CD4-positive, alpha-beta T cell treated with Interleukin-15 for 1 hour (primary cell): ENCODE data around the gene MEGF6.
A peak's percentile ranks its signal among the peaks of the same experiment; 100 is the strongest.
"Not testable (repeated sequence)": the region's sequence is repeated elsewhere in the genome, so short reads cannot be mapped to it uniquely, and the experiment has no call there.

Source experiments
- DNase-seq: peaks from one replicate; pipeline ENCODE4 v3.0.0-alpha.2; 2020

MEGF6 gene

DNA sequence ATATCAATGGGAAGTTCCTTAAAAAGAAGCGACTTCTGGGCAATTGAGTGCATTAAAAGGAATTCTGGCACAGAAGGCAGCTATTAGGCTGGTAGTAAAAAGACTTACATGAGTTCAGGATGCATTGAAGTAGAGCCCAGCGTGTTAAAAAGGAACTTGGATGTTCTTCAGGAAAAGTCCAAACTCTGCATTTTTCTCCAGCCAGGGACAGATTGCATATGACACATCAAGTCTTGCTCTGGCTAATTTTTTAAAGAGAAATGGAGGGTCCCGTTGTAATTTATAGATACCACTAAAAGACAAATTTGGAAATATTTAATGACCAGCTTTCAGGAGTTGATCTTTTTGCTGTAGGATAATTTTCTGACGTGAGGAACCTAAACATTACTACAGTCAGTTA lies 14.7 kb upstream of the MEGF6 start:
- no peak for DNase-seq

DNA sequence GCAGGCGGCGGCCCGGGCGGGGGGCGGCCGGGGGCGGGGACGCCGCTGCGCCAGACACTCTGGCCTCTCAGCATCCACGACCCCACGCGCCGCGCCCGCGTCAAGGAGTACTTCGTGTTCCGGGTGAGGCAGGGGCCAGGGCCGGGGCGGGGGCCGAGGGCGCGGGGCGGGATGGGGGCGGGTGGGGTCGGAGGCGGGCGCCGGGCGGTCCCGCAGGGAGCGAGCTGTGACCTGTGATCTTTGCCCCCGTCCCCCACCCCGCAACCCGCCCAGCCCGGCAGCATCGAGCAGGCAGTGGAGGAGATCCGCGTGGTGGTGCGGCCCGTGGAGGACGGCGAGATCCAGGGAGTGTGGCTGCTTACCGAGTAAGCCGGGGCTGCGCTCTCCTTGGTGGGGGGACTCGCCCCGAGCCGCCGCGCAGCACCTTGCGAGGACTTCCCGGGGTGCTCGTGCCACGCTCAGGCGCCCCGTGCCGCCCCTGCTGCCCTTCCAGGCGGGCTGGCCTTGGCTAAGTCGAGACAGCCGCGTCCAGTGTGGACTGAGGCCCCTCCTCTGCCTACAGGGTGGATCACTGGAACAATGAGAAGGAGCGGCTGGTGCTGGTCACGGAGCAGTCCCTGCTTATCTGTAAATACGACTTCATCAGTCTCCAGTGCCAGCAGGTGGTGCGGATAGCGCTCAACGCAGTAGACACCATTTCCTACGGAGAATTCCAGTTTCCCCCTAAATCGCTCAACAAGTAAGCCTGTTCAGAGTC lies 14.0 kb upstream of the MEGF6 start:
- DNase-seq, result no peak

DNA sequence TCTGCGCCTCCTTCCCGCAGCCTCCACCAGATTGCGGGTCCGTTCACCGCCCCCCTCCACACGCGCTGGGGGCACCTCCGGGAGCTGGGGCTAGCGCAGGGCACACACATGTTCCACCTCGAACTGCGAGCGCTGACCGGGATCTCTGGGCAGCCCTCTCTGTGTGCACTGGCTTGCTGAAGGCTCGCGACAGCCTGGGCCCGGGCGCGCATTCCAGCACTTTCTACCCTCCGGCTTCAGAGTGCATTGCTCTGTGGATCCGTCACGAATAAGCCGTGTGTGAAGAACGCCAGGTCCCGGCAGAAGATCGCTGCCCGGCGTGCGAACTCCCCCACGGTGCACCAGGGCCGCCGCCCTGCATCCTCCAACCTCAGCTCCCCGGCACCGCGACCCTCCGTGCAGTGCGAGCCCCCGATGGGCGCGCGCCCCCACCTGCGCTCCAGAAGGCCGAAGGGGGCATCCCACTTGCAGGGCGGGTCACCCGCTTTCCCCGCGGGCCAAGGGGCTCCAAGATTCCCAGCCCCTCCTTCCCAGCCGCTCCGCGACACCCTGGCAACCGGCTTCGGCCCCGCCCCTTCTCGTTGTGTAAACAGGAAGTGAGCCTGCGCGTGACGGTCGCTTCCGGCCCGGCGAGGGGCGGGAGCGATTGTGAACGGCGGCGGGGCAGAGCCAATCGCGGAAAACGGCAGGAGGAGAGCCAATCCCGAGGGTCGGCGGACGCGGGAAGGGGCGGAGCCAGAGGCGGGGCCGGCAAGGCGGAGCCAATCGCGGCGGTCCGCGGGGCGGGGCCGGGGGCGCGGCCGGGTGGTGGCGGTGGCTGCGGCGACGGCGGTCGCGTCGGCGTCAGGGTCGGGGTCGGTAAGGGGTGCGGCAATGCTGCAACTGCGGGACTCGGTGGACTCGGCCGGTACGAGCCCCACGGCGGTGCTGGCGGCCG lies 13.2 kb upstream of the MEGF6 start, which contains the start of gene TPRG1L:
TPRG1L (plus strand) TSS at position 816 of the 937 bp plus-strand sequence; CDS start at position 874, 58 bp downstream.
- peak; percentile 98 for DNase-seq

DNA sequence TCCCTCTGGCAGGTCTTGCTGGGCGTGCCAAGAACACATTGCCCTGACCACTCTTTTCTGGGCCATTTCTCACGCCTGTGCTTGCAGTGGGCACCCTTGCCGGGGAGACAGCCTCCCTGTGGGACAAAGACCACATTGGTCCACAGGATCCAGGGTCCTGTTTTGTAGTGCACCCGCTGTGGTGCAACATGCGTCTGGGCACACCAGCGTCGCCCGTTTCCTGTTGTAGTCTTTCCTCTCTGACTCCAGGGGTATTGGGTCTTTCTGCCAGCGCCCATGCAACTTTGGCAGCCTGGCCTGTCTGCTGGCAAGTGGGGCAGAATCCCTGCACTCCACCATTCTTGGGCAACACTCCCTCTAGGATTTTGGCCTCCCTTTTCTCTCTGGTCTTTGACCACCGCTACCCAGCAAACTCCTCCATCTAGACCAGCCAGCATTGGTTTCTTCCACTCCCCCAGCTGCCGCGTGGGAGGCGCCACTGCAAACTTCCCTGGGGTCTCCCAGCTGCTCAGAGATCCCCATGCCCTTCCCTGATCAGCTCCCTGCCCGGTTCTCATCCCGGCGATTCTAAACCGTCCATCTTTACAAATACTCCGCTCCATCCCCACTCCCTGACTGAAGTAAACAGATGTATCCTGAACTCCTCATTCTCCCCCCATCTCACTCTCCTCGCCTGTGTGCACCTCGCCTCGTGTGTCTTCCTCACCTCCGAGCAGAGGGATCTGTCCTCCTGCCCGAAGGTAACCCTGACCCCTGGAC lies 12.3 kb upstream of the MEGF6 start:
- DNase-seq, result no peak

DNA sequence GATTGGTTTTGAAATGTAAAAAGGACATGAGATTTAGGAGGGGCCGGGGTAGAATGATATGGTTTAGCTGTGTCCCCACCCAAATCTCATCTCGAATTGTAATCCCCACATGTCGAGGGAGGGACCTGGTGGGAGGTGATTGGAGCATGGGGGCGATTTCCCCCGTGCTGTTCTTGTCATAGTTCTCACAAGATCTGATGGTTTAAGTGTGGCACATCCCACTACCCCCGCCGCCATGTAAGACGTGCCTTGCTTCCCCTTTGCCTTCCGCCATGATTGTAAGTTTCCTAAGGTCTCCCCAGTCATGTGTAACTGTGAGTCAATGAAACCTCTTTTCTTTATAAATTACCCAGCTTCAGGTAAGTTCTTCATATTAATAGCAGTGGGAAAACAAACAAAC lies 10.8 kb upstream of the MEGF6 start:
- not testable (repeated sequence) for DNase-seq

DNA sequence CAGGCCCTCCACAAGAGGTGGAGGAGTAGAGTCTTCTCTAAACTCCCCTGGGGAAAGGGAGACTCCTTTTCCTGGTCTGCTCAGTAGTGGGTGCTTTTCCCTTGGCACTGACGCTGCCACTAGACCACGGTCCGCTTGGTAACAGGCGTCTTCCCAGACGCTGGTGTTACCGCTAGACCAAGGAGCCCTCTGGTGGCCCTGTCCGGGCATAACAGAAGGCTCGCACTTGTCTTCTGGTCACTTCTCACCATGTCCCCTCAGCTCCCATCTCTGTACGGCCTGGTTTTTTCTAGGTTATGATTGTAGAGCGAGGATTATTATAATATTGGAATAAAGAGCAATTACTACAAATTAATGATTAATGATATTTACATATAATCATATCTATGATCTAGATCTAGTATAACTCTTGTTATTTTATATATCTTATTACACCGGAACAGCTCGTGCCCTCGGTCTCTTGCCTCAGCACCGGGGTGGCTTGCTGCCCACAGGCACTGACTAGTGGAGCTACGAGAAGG lies 9.9 kb upstream of the MEGF6 start:
- not testable (repeated sequence) for DNase-seq

DNA sequence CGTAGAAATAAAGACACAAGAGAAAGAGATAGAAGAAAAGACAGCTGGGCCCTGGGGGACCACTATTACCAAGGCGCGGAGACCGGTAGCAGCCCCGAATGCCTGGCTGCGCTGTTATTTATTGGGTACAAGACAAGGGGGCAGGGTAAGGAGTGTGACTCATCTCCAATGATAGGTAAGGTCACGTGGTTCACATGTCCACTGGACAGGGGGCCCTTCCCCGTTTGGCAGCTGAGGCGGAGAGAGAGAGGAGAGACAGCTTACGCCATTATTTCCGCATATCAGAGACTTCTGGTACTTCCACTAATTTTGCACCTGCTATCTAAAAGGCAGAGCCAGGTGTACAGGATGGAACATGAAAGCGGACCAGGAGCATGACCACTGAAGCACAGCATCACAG lies 9.4 kb upstream of the MEGF6 start:
- DNase-seq, result no peak

DNA sequence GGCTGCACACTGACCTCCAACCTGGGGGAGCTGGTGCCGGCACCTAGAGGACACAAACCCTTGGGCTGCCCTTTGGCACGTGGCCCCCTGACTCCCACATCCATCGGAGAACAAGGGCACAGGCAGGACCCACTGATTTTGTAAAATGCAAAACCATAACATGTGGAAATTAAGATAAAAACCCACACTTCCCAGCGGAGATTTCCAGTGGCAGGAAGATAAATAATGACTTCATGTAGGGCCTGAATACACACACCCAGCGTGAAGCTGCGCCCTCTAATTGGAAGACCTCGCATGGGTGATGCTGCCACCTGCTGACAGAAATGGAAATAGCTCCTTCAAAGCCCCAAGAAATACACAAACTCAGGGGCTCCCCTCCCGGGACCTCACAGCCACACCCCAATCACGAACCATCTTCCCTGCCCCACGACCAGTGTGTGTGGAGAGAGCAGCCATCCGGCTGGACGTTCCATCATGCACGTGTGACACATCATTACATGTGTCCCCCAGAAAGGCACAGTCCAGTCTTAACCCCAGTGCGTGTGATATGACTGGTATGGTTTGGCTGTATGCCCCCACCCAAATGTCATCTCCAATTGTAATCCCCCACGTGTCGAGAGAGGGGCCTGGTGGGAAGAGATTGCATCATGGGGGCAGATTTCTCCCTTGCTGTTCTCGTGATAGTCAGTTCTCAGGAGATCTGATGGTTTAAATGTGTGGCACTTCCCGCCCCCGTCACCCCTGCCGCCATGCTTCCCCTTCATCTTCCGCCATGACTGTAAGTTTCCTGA lies 7.8 kb upstream of the MEGF6 start:
- peak; percentile 76 for DNase-seq

DNA sequence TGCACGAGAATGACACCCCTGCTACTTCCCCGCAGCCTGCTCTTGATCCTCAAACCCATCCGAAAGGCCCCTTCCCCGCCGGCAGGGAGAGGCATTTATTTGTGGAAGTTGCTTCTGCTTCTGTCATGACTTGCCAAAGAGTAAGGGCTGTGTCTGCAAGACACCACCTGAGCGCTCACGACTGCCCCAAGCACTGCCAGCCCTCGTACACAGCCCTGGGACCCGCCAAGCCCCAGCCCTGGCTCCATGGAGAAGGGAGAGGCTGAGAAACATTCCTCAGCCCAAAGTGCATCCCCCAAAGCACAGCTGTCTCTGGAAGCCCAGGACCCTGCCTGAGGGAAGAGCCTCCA lies 7.2 kb upstream of the MEGF6 start:
- no peak for DNase-seq

DNA sequence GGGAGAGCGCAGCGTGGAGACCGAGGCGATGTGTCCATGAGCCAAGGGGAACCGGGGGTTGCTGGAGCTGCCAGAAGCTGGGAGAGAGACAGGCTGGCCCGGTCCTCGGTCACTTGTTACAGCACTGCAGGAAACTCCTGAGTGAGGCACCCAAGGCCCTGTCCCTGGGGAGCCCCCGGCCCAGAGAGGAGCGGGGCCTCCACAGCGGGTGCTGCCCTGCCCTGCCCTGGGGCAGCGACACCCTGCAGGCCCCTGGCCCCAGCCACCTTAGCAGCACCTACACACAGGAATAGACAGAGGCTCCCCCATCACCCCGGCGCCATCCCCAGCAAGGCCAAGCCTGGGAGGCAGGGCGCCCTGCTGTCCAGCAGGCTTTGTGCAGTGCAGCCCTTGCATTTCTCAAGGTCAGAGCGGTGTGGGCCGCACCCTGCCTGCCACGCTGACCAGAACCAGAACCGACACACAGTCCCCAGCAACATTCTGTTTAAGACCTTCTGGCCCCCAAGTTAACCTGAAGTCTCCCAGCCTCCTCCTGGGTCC lies 6.6 kb upstream of the MEGF6 start:
- no peak for DNase-seq

DNA sequence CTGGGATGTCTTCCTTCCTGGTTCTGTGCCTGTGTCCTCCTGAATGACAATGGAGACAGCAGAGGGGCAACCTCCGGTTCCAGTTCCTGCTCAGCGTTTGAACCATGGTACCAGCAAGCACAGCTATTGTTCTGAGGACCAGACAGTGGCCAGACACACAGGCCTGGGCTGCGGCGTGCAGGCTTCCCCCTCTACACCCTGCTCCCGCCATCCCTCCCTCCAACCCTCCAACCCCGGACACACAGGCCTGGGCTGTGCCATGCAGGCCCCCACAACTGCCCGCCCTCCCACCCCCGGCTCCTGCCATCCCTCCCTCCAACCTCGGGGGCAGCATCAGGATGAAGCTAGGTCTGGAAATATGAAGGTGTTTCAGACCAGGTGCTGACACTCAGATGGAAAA lies 5.6 kb upstream of the MEGF6 start:
- no peak for DNase-seq

DNA sequence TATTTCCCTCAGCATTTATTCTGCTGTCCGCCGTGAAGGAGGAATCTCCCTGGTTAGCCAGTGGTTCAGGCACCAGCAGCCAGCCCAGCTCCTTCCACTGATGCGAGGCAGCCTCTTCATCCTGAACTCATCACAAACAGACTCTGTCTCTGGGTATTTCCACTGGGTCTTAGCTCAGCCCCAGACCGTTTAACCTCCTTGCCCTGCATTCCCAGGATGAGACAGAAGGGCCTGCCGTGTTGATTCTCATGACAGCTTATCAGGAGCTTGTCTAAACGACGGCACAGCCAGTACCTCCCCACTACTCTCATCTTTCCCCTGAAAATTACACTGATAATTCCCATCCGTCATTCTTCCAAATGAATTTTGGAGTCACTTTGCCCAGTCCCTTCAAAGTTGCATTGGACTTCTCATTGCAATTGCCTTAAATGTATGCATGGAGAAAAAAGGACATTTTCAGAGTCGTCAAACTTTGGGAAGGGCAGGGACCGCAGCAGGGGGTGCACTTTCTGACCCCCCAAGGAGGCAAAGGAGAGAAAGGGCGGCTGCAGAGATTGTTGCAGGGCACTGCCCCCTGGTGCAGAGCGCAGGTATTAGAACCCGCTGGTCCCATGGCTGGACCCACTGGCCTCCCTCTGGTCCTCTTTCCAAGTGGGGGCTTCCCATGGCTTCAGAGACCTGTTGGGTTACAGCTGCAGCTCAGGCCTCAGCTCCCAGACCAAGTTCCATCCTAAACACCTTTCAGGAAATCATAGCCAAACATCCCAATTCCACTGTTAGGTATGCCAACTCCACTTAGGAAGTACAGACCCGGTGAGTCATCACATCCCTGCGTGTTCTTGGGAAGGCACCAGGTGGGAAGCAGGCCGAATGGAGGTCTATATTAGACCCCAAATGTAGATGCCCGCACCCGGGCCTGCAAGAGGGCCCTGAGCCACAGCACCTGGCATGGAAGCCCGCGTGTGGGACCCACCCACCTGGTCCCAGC lies 3.7 kb upstream of the MEGF6 start:
- no peak for DNase-seq

DNA sequence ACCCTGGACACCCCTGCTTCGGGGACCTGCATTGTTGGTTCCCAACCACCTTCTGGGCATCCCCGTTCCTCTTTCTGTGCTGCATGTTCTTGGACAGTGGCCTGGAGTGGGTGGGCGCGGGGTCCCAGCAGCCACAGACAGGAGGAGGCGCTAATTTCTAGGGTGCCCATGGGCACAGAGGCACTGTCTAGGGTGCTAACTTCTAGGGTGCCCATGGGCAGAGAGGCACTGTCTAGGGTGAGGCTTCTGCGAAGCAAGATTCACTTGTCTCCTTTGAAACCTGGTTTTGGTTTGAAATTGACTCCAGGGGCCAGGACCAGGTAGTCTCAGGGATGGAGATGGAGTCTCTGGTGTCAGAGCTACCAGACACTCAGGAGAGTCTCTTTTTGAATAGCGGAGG lies 815 bp upstream of the MEGF6 start:
- DNase-seq, result no peak

DNA sequence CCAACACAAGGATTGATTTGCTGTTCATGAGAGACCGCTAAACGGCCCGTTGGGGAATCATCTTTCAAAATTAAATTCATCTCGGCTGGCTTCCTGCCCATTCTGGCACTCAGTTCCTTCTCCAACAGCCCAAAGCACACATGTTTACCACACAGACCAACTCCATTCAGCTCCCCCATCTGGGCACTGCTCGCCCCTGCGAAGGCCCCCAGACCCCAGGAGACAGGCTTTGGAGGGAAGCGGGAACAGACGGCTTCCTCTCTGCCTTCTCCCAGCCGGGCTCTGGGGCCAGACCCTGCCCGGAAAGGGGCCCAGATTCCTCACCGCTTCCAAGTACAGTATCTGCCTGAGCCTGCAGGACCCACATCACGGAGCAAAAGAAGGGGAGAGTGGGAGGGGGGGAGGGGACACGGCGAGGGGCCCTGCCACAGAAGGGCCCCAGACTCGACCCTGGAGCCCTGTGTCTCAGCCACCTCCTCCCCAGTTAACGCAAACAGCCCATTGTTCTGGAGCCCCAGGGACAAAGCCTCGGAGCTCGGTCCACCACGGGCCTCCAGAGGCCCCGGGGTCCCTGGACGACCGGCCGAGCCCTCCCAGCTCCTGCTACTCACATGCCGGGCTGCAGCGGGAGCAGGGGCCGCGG lies 660 bp downstream of the MEGF6 start:
- no peak for DNase-seq

DNA sequence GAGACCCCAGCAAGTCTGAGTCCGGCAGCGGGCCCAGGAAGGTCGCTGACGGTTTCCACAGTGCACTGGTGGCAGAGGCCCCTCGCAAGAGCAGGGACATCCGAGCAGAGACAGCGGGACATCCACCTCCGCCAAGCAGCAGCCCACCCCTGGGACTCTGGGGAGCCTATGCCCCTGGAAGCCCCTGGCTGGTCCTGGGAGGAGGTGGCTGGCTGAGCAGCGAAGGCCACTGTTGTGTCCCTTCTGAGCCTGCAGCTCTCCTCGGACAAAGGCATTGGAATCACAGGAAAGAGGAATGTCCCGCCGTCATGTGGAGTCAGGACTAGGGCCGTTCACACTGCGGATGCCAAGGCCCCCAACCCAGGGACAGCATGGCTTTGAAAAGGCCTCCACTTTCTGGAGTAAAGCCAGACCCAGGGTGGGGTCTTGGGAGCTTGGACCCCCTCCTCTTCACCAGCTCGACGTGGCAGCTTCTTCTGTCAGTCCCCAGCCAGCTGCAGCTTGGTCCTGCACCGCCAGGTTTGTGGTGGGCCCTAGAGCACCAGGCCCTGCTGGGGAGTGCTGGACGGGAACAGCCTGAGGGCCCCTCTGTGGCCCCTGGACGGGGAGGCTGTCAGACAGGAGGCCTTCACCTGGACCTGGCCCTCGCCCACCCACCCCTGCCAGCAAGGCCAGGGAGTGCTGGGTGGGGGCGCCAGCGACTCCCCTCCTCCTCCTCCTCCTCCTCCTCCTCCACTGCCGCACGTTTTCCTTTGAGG lies 1.4 kb downstream of the MEGF6 start:
- no peak for DNase-seq

DNA sequence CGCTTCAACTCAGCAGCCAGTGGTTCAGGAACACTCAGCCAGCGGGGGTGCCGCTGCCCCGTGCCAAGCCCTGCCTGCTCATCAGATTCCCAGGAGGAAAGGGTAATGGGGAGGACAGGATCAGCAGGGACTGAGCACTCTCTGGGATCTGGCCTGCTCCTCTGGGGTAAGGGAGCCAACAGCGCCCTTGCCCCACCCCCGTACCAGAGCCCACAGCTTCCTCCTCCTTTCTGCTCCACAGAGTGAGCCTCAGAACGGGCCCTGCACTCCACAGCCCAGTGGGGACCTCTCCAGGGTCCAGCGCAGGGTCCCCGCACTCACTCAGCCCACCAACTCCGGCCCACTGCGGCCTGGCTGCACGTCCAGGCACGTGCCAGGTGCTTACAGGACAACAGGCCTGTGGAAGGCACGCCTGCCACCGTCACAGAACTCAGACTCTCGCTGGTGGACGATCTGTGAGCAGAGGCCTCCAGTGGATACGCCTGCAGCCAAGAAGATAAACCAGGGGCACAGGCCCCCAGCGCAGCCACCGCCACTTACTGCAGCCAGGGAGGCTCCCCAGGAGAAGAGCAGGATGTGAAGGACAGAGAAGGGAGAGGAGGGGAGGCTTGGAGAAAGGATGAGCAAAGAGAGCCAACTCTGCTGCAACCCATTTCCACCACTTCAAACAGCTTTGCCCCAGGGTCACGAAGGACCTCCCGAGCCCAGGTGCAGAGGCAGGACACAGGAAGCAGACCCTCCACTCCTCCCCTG lies 2.1 kb downstream of the MEGF6 start:
- no peak for DNase-seq

DNA sequence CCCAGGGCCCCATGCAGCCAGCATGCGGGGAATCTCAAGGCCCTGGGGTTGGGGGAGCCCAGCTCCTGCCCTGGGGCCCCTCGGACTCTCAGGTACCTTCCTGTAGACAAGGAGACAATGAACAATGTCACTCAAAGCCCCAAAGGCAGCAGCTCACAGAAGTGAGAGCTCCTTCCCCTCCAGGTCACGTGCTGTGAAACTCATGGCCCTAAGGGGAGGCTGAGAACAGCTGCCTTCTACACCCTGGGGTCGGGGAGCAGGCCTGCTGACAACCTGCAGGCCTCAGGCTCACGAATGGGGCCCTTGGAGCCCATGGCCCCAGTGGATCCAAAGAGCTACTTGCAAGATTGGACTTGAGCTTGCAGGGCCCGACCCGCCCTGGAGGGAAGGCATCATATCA lies 3.2 kb downstream of the MEGF6 start:
- no peak for DNase-seq

DNA sequence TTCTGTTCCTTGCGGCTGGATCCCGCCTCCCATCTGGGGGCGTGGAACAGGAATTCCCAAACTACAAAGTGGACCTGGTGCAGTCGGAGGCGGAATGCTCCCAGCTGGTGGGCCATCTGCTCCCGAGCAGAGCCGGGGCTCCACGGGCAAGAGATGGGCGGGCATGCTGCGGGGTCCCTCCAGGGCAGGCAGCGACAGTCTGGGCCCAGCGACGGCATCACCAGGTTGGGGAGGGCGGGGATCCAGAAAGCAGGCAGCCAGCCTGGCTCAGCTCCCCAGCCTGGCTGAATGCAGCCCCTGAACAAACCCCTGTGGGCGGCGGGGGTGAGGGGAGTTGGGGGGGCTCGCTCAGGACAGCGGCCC lies 3.6 kb downstream of the MEGF6 start:
- DNase-seq, result no peak
